ENCODE results near the gene PAQR7.

The PAQR7 gene

GRCh38 chr1:25908161-25908560 is 32.7 kb upstream of the PAQR7 start:
- no peak for TF ChIP-seq CTCF (IDR thresholded peaks at IDR 0.05; ENCODE audit: insufficient read depth, low read length, poor library complexity, severe bottlenecking)
- TF ChIP-seq EZH2phosphoT487 (conservative IDR thresholded peaks at IDR 0.05; ENCODE audit: low read length) = no peak
- no peak overlapping the region for H2AFZ ChIP-seq (ENCODE audit: low read depth, low read length, severe bottlenecking)
- H3K9me3 ChIP-seq (ENCODE audit: insufficient read depth, low read length) = no peaks in the 10 kb centered on the region
- H3K27me3 ChIP-seq (ENCODE audit: low read length) = no peaks in the 10 kb centered on the region
- H4K20me1 ChIP-seq (ENCODE audit: low read depth, low read length) = peaks cover 12% of the 10 kb centered on the region; the same call in 1 of the 2 replicates
- H3K27ac ChIP-seq (ENCODE audit: low read depth, low read length) = no peak overlapping the region
- 0 out of 2 replicates have a peak, but pooled peaks cover 14% of the 10 kb centered on the region for H3F3A ChIP-seq (ENCODE audit: insufficient read depth)
- no peaks in the 10 kb centered on the region for H3K9me2 ChIP-seq (replicated peaks; ENCODE audit: insufficient read depth, low read length)
- peaks cover 16% of the 10 kb centered on the region for H3K36me3 ChIP-seq (ENCODE audit: low read length)
- H3K9ac ChIP-seq (ENCODE audit: low read length) = no peak overlapping the region
- H3K4me2 ChIP-seq (ENCODE audit: low read depth, low read length, poor library complexity, severe bottlenecking) = no peak overlapping the region
- H3K4me3 ChIP-seq (ENCODE audit: insufficient read depth, low read length, poor library complexity, severe bottlenecking) = no peak overlapping the region
- peaks cover 22% of the 10 kb centered on the region for H3K79me2 ChIP-seq (ENCODE audit: insufficient read depth, low read length)

- Histone ChIP-seq H2AFZ (ENCODE audit: low read depth, low read length, severe bottlenecking) (peak overlapping the region; percentile 89), H3K79me2 (ENCODE audit: insufficient read depth, low read length) (peaks cover 27% of the 10 kb centered on the region), H3K4me2 (ENCODE audit: low read depth, low read length, poor library complexity, severe bottlenecking) (no peak overlapping the region), H3K9ac (ENCODE audit: low read length) (no peak overlapping the region), H4K20me1 (ENCODE audit: low read depth, low read length) (peaks cover 14% of the 10 kb centered on the region; the same call in 1 of the 2 replicates), H3K9me2 (replicated peaks; ENCODE audit: insufficient read depth, low read length) (no peaks in the 10 kb centered on the region), H3K27me3 (ENCODE audit: low read length) (no peaks in the 10 kb centered on the region), H3K9me3 (ENCODE audit: insufficient read depth, low read length) (no peaks in the 10 kb centered on the region), H3K4me3 (ENCODE audit: insufficient read depth, low read length, poor library complexity, severe bottlenecking) (no peak overlapping the region), H3K36me3 (ENCODE audit: low read length) (peaks cover 21% of the 10 kb centered on the region), H3K27ac (ENCODE audit: low read depth, low read length) (no peak overlapping the region), H3F3A (ENCODE audit: insufficient read depth) (peaks cover 15% of the 10 kb centered on the region; the same call in 1 of the 2 replicates)
- TF ChIP-seq EZH2phosphoT487 (conservative IDR thresholded peaks at IDR 0.05; ENCODE audit: low read length) (no peak), CTCF (IDR thresholded peaks at IDR 0.05; ENCODE audit: insufficient read depth, low read length, poor library complexity, severe bottlenecking) (no peak)
Observed at GRCh38 chr1:25907601-25908000, 32.1 kb upstream of the PAQR7 start.

GRCh38 chr1:25906644-25907300 is 31.3 kb upstream of the PAQR7 start:
- H3K9me2 ChIP-seq (replicated peaks; ENCODE audit: insufficient read depth, low read length) = no peaks in the 10 kb centered on the region
- H3K79me2 ChIP-seq (ENCODE audit: insufficient read depth, low read length) = peaks cover 29% of the 10 kb centered on the region
- peak overlapping the region; percentile 87 for H3K4me3 ChIP-seq (ENCODE audit: insufficient read depth, low read length, poor library complexity, severe bottlenecking)
- H3K4me2 ChIP-seq (ENCODE audit: low read depth, low read length, poor library complexity, severe bottlenecking) = peak overlapping the region; percentile 65
- H2AFZ ChIP-seq (ENCODE audit: low read depth, low read length, severe bottlenecking) = peak overlapping the region; percentile 89
- H3F3A ChIP-seq (ENCODE audit: insufficient read depth) = peaks cover 18% of the 10 kb centered on the region; the same call in 1 of the 2 replicates
- H4K20me1 ChIP-seq (ENCODE audit: low read depth, low read length) = peaks cover 14% of the 10 kb centered on the region; the same call in 1 of the 2 replicates
- TF ChIP-seq EZH2phosphoT487 (conservative IDR thresholded peaks at IDR 0.05; ENCODE audit: low read length) (no peak), CTCF (IDR thresholded peaks at IDR 0.05; ENCODE audit: insufficient read depth, low read length, poor library complexity, severe bottlenecking) (no peak)
- no peaks in the 10 kb centered on the region for H3K27me3 ChIP-seq (ENCODE audit: low read length)
- no peak overlapping the region for H3K27ac ChIP-seq (ENCODE audit: low read depth, low read length)
- peaks cover 30% of the 10 kb centered on the region for H3K36me3 ChIP-seq (ENCODE audit: low read length)
- H3K9ac ChIP-seq (ENCODE audit: low read length) = peak overlapping the region; percentile 76
- no peaks in the 10 kb centered on the region for H3K9me3 ChIP-seq (ENCODE audit: insufficient read depth, low read length)
